ENCODE results near the gene CDC42BPA. TPM values are rescaled to one million over a fixed set of nuclear protein-coding genes. Genes with fewer than 3 reads are reported as not detected.

CDC42BPA gene
- polyA plus RNA-seq, 3 donors = 0.20 to 0.45 (median 0.39) TPM

GRCh38 chr1:226958300-226958699 is 360.0 kb downstream of the CDC42BPA start:
- DNase-seq = no peak
- peaks cover 19% of the 10 kb centered on the region for H3K4me1 Mint-ChIP-seq
- Histone ChIP-seq H3K4me1 (ENCODE audit: control insufficient read depth in 1 of 2, insufficient read depth in 2 of 2, low read length in 2 of 2) (peaks cover 5 to 6% of the 10 kb centered on the region in 2 donors), H3K79me2 (ENCODE audit: insufficient read depth, low read length) (peaks cover 82% of the 10 kb centered on the region), H2AFZ (ENCODE audit: insufficient read depth, low read depth, low read length, poor library complexity, severe bottlenecking) (no peak overlapping the region), H3K4me3 (replicated peaks in 1 of 3; ENCODE audit: low read depth in 2 of 3, low read length in 3 of 3) (no peak overlapping the region), H3K36me3 (replicated peaks in 1 of 2; ENCODE audit: control insufficient read depth in 1 of 2, insufficient read depth in 2 of 2, low read length in 2 of 2) (peaks cover 3 to 8% of the 10 kb centered on the region in 2 donors), H3K27ac (ENCODE audit: low read depth in 1 of 2, low read length in 2 of 2) (no peak overlapping the region), H4K20me1 (ENCODE audit: insufficient read depth, low read length) (peaks cover 85% of the 10 kb centered on the region), H3K4me2 (replicated peaks; ENCODE audit: extremely low read depth, low read length, poor library complexity, severe bottlenecking) (no peak overlapping the region), H3K9ac (ENCODE audit: insufficient read depth, low read length, poor library complexity, severe bottlenecking) (no peak overlapping the region), H3K27me3 (ENCODE audit: control insufficient read depth in 2 of 2, insufficient read depth in 2 of 2, low read length in 2 of 2) (no peaks in the 10 kb centered on the region), H3K9me3 (replicated peaks in 1 of 2; ENCODE audit: control insufficient read depth in 1 of 2, insufficient read depth in 1 of 2, low read length in 2 of 2) (peaks cover 0 to 26% of the 10 kb centered on the region in 2 donors)
- intact Hi-C loops (cut with micrococcal nuclease) = no loop called here
- no peak overlapping the region for H3K4me3 Mint-ChIP-seq
- TF ChIP-seq CTCF (IDR thresholded peaks at IDR 0.05) = no peak
- peak overlapping the region in 1 of 7 donors; percentile 66 for H3K27ac Mint-ChIP-seq
- H3K9me3 Mint-ChIP-seq = peaks cover 6 to 25% (median 20%) of the 10 kb centered on the region in 7 donors
- H3K27me3 Mint-ChIP-seq (ENCODE audit: low read depth in 3 of 3) = peaks cover 0 to 2% (median 1%) of the 10 kb centered on the region in 3 donors
- H3K36me3 Mint-ChIP-seq = peaks cover 11 to 39% of the 10 kb centered on the region in 2 donors
- 98% methylated on average over 9 of the region's 13 CpGs for WGBS (ENCODE audit: insufficient coverage)

- intact Hi-C loops (cut with micrococcal nuclease) = no loop called here
- 100% methylated on average over 9 of the region's 11 CpGs for WGBS (ENCODE audit: insufficient coverage)
- peaks cover 1 to 5% of the 10 kb centered on the region in 2 donors for H3K36me3 ChIP-seq (replicated peaks in 1 of 2; ENCODE audit: control insufficient read depth in 1 of 2, insufficient read depth in 2 of 2, low read length in 2 of 2)
- peaks cover 85% of the 10 kb centered on the region for H4K20me1 ChIP-seq (ENCODE audit: insufficient read depth, low read length)
- H2AFZ ChIP-seq (ENCODE audit: insufficient read depth, low read depth, low read length, poor library complexity, severe bottlenecking) = no peak overlapping the region
- H3K4me1 Mint-ChIP-seq = peaks cover 13% of the 10 kb centered on the region
- peak overlapping the region in 1 of 7 donors; percentile 11 for H3K27ac Mint-ChIP-seq
- peaks cover 6 to 25% (median 20%) of the 10 kb centered on the region in 7 donors for H3K9me3 Mint-ChIP-seq
- DNase-seq = no peak
- peaks cover 82% of the 10 kb centered on the region for H3K79me2 ChIP-seq (ENCODE audit: insufficient read depth, low read length)
- no peak for TF ChIP-seq CTCF (IDR thresholded peaks at IDR 0.05)
- peaks cover 0 to 26% of the 10 kb centered on the region in 2 donors for H3K9me3 ChIP-seq (replicated peaks in 1 of 2; ENCODE audit: control insufficient read depth in 1 of 2, insufficient read depth in 1 of 2, low read length in 2 of 2)
- H3K4me3 Mint-ChIP-seq = no peak overlapping the region
- H3K4me1 ChIP-seq (ENCODE audit: control insufficient read depth in 1 of 2, insufficient read depth in 2 of 2, low read length in 2 of 2) = peaks cover 0 to under 1% of the 10 kb centered on the region in 2 donors
- no peak overlapping the region for H3K27ac ChIP-seq (ENCODE audit: low read depth in 1 of 2, low read length in 2 of 2)
- H3K27me3 ChIP-seq (ENCODE audit: control insufficient read depth in 2 of 2, insufficient read depth in 2 of 2, low read length in 2 of 2) = no peaks in the 10 kb centered on the region
- H3K4me2 ChIP-seq (replicated peaks; ENCODE audit: extremely low read depth, low read length, poor library complexity, severe bottlenecking) = no peak overlapping the region
- no peak overlapping the region for H3K4me3 ChIP-seq (replicated peaks in 1 of 3; ENCODE audit: low read depth in 2 of 3, low read length in 3 of 3)
- H3K36me3 Mint-ChIP-seq = peaks cover 11 to 33% of the 10 kb centered on the region in 2 donors
- no peak overlapping the region for H3K9ac ChIP-seq (ENCODE audit: insufficient read depth, low read length, poor library complexity, severe bottlenecking)
- H3K27me3 Mint-ChIP-seq (ENCODE audit: low read depth in 3 of 3) = peaks cover 0 to 1% (median 0%) of the 10 kb centered on the region in 3 donors
Measured at GRCh38 chr1:226957714-226958113, 360.6 kb downstream of the CDC42BPA start.
